A673 (cell line): Measurements from ENCODE around the gene MAPKAPK2.

Source experiments
- CTCF ChIP-seq: fragments of 300-800, 200-600 bp; sonication (generic); conservative IDR thresholded peaks from 2 replicates; pipeline ENCODE4 v1.5.1; 2017; ENCODE audit warnings: low read depth, mild to moderate bottlenecking, antibody characterized with exemption, low read length, moderate library complexity, mixed read lengths
- EZH2 ChIP-seq: fragments of 200-600 bp; sonication (generic); IDR thresholded peaks from 2 replicates; pipeline ENCODE4 v1.6.1; 2017; ENCODE audit warnings: borderline replicate concordance, low read depth, mild to moderate bottlenecking, mixed read lengths, antibody characterized with exemption, low read length; ENCODE audit not compliant: poor library complexity, severe bottlenecking

- TF ChIP-seq CTCF (no peak), EZH2 (no peak)
These were observed 18.6 kb upstream of the MAPKAPK2 start for GRCh38 chr1:206666031-206666561.
